GM12892 (cell line): ENCODE measurements around the gene WFDC11.

ENCODE experiments used
- DNase-seq: peaks from one replicate; pipeline ENCODE4 v3.0.0; 2011; ENCODE audit not compliant: insufficient read length
- FAIRE-seq: peaks from 2 replicates; lab custom pipeline; 2011; peaks lifted over from hg19 to GRCh38; lab: Jason Lieb, UNC
- POLR2A ChIP-seq: IDR thresholded peaks from 2 replicates; pipeline ENCODE4 v1.6.1; 2011; ENCODE audit warnings: low read depth, low read length, control low read depth
- POLR2AphosphoS5 ChIP-seq: IDR thresholded peaks from 2 replicates; pipeline ENCODE4 v1.6.1; 2011; ENCODE audit warnings: low read depth, low read length, control low read depth
- TAF1 ChIP-seq: IDR thresholded peaks from 2 replicates; pipeline ENCODE4 v1.6.1; 2011; ENCODE audit warnings: low read depth, mild to moderate bottlenecking, control low read depth, low read length, borderline replicate concordance

The WFDC11 gene

DNA sequence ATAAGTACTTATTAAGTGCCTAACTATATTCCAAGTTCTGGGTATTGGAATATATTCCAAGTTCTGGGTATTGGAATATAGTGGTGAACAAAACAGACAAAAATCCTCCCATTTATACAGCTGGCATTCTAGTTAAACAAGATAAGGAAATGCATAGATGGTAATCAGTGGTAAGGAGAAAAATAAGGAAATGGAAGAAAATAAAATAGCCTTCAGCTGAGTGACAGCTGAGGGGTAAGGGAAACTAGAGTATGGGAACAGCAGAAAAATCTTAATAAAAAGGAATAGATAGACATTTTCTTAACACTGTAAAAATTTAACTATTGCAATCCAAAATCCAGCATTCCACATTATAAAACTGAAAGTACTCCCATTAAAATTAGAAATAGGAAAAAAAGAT, 57.7 kb downstream of the WFDC11 start:
- TF ChIP-seq POLR2A (no peak), TAF1 (no peak), POLR2AphosphoS5 (no peak)
- FAIRE-seq (no peak), DNase-seq (no peak)

DNA sequence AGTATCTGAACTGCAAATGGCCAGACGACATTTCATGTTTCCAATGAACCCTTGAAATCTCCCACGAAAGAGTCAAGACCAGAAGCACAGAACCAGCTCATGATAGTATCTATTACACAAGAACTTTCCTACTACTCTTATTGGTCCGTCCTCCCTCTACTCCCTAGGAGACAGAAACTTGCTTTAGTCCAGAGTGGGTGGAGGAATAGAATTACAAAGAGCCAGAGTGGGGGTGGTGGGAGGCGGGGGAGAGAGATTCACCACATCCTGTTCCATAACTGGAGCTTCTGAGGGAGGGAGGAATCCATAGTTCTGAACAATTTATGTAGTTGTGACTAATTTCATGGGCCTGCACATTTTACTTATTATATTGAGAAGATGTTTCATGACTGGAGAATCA, 59.0 kb downstream of the WFDC11 start:
- DNase-seq (no peak), FAIRE-seq (no peak)
- TF ChIP-seq POLR2AphosphoS5 (no peak), TAF1 (no peak), POLR2A (no peak)

DNA sequence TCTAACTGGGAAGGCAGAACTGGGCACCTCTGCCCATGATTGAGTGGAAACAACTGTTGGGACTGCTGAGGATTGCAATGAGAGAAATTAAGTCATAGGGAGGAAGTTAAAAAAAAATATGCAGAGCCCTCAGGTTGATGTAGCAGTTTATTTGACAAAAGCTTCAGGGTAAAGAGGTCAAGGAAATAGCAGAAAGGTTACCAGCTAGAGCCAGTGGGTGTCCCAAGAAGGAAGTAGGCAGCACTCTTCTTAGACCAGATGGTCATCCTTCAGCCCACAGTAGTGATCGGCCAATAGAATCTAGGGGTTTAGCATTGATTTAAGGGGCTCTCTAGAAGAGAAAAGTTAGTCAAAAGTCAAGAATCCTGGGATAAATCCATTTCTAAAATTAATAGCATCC, 62.2 kb downstream of the WFDC11 start:
- no peak for FAIRE-seq
- no peak for DNase-seq

More for the DNA sequence above, 62.2 kb downstream of the WFDC11 start:
- TF ChIP-seq POLR2AphosphoS5 = no peak
- no peak for TF ChIP-seq TAF1
- no peak for TF ChIP-seq POLR2A
